HG03457 (cell line): ENCODE measurements around the gene RUBCN.
"Not testable (repeated sequence)": the region's sequence is repeated elsewhere in the genome, so short reads cannot be mapped to it uniquely, and the experiment has no call there.

ENCODE experiments used
- ATAC-seq: cut with Tn5 transposase; IDR thresholded peaks from one replicate; pipeline ENCODE4 v1.9.1; 2021; ENCODE audit warnings: moderate number of reproducible peaks; ENCODE audit not compliant: unreplicated experiment

RUBCN gene

GRCh38 chr3:197686899-197687298 lies 49.8 kb downstream of the RUBCN start:
- no peak for ATAC-seq

GRCh38 chr3:197685546-197685945 lies 51.2 kb downstream of the RUBCN start:
- no peak for ATAC-seq

GRCh38 chr3:197683191-197683590 lies 53.5 kb downstream of the RUBCN start:
- no peak for ATAC-seq

GRCh38 chr3:197682713-197683112 lies 54.0 kb downstream of the RUBCN start:
- no peak for ATAC-seq

- ATAC-seq = no peak
Measured at GRCh38 chr3:197680955-197681521, 55.7 kb downstream of the RUBCN start.

GRCh38 chr3:197675951-197676350 lies 60.8 kb downstream of the RUBCN start:
- no peak for ATAC-seq

- no peak for ATAC-seq
Measured at GRCh38 chr3:197675563-197675860, 61.2 kb downstream of the RUBCN start.

- no peak for ATAC-seq
Measured at GRCh38 chr3:197674741-197675562, 61.8 kb downstream of the RUBCN start.

GRCh38 chr3:197673170-197673569 lies 63.5 kb downstream of the RUBCN start:
- ATAC-seq = no peak

GRCh38 chr3:197670361-197670760 lies 66.3 kb downstream of the RUBCN start:
- no peak for ATAC-seq

- no peak for ATAC-seq
Measured at GRCh38 chr3:197667968-197668367, 68.7 kb downstream of the RUBCN start.

- not testable (repeated sequence) for ATAC-seq
Measured at GRCh38 chr3:197667293-197667692, 69.4 kb downstream of the RUBCN start.

GRCh38 chr3:197666221-197666842 lies 70.4 kb downstream of the RUBCN start:
- ATAC-seq = not testable (repeated sequence)

GRCh38 chr3:197665549-197665948 lies 71.2 kb downstream of the RUBCN start:
- not testable (repeated sequence) for ATAC-seq

- peak; percentile 65 for ATAC-seq
Measured at GRCh38 chr3:197665142-197665491, 71.6 kb downstream of the RUBCN start.

- peak; percentile 31 for ATAC-seq
Measured at GRCh38 chr3:197664414-197665141, 72.1 kb downstream of the RUBCN start.

GRCh38 chr3:197663367-197664140 lies 73.2 kb downstream of the RUBCN start:
- ATAC-seq = not testable (repeated sequence)

GRCh38 chr3:197662352-197662751 lies 74.4 kb downstream of the RUBCN start:
- not testable (repeated sequence) for ATAC-seq

GRCh38 chr3:197661874-197662273 lies 74.8 kb downstream of the RUBCN start:
- ATAC-seq = not testable (repeated sequence)

- not testable (repeated sequence) for ATAC-seq
Measured at GRCh38 chr3:197661234-197661834, 75.4 kb downstream of the RUBCN start.
